Peyer's patch (tissue), 4 donors: Measurements from ENCODE around the gene FAXDC2. TPM values are rescaled to one million over a fixed set of nuclear protein-coding genes. Genes with fewer than 3 reads are reported as not detected.
A peak's percentile ranks its signal among the peaks of the same experiment; 100 is the strongest.

Source experiments
- DNase-seq, 3 donors: peaks; one replicate each; pipeline ENCODE4 v3.0.0-alpha.2; 2017 to 2019
- H3K27ac ChIP-seq, 4 donors: fragments of 200-600 bp; sonication (generic); one replicate each; pipeline ENCODE4 v1.5.1; 2016 to 2019
- H3K27me3 ChIP-seq, 2 donors: fragments of 200-600 bp; sonication (generic); one replicate each; pipeline ENCODE4 v1.5.1; 2019
- H3K36me3 ChIP-seq, 3 donors: fragments of 200-600 bp; sonication (generic); one replicate each; pipeline ENCODE4 v1.5.1; 2016 to 2019
- H3K4me1 ChIP-seq, 4 donors: fragments of 200-600 bp; sonication (generic); one replicate each; pipeline ENCODE4 v1.5.1; 2016 to 2019
- H3K4me3 ChIP-seq, 4 donors: fragments of 200-600 bp; sonication (generic); 1 replicate in 3 of 4; 2 replicates in 1 of 4; pipeline ENCODE4 v1.5.1; 2016 to 2019; ENCODE audit warnings: mild to moderate bottlenecking in 1 of 4
- H3K9me3 ChIP-seq, 4 donors: fragments of 200-600 bp; sonication (generic); one replicate each; pipeline ENCODE4 v1.5.1; 2016 to 2019; ENCODE audit warnings: mild to moderate bottlenecking in 1 of 4
- CTCF ChIP-seq, 6 experiments: fragments of 450-650 bp in 4 of 6; fragments of 200-600 bp in 2 of 6; sonication (generic) in 1 of 6; IDR thresholded peaks; one replicate each; pipeline ENCODE4 v1.5.1; 2017 to 2019; ENCODE audit warnings: antibody characterized with exemption in 6 of 6, mild to moderate bottlenecking in 3 of 6, moderate library complexity in 1 of 6
- POLR2A ChIP-seq, 2 donors: fragments of 450-650 bp; IDR thresholded peaks; one replicate each; pipeline ENCODE4 v1.5.1; 2017; ENCODE audit warnings: antibody characterized with exemption in 2 of 2, mild to moderate bottlenecking in 2 of 2, moderate library complexity in 2 of 2
- total RNA-seq, 4 donors: library from RNA; depleted of rRNA; stranded (reverse); fragments of >200 nt; gene quantifications; one replicate each; pipeline ENCODE4 v1.1.0, GENCODE V29; 2016

The FAXDC2 gene
- 10 to 100 TPM; 16.5 to 64.2 (median 42.3) TPM for total RNA-seq

GRCh38 chr5:154850255-154851062 lies at the start of gene FAXDC2:
Gene FAXDC2, minus strand, starts transcription at chr5:154850603. Its CDS starts 12,425 bp downstream, at chr5:154838178.
- Histone ChIP-seq H3K9me3 (no peaks in the 10 kb centered on the region), H3K36me3 (no peaks in the 10 kb centered on the region), H3K4me1 (peaks cover 0 to 8% (median 0%) of the 10 kb centered on the region in 4 donors), H3K4me3 (peak within 1 kb of the TSS; percentile 19 to 49 (median 36)), H3K27ac (peak within 1 kb of the TSS; percentile 43 to 75 (median 60)), H3K27me3 (no peaks in the 10 kb centered on the region)
- peak; percentile 19 to 68 (median 57) for DNase-seq
- TF ChIP-seq CTCF (IDR thresholded peaks at IDR 0.05) = no peak
- TF ChIP-seq POLR2A (IDR thresholded peaks at IDR 0.05) = no peak

GRCh38 chr5:154900066-154900465 lies 49.7 kb upstream of the FAXDC2 start:
- Histone ChIP-seq H3K4me3 (no peak overlapping the region), H3K36me3 (peaks cover 0 to 72% (median 0%) of the 10 kb centered on the region in 3 donors), H3K9me3 (no peaks in the 10 kb centered on the region), H3K27me3 (no peaks in the 10 kb centered on the region), H3K4me1 (no peaks in the 10 kb centered on the region), H3K27ac (no peak overlapping the region)
- no peak for DNase-seq
- no peak for TF ChIP-seq CTCF (IDR thresholded peaks at IDR 0.05)
- TF ChIP-seq POLR2A (IDR thresholded peaks at IDR 0.05) = no peak

DNA sequence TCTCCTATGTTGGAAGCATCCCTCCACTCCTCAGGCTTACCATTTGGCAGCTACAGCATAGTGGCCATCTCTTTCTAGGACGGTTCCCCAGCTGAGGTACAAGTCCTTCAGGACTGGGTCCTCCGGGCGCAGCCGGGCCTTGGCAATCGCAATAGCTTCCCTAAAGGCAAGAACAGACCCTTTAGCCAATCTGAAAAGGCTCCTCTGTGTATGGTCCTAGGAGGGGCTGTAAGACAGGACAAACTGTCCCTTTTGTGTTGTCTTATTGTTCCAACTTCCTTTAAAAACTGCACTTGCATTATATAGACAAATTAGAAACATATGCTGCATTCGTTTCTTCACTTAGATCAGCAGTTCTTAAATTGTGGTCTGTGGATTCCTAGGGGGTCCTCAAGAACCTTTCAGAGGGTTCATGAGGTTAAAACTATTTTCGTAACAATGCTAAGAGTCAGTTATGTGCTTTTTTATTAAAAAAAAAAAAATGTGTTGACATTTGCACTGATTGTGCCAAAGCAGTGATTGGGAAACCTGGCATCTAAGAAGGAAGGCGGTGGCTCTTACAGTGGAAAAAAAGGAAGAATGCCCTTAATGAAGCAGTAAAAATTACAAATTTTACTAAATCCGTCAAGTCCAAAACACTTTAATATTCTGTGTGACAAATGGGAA lies 48.9 kb upstream of the FAXDC2 start:
- Histone ChIP-seq H3K4me3 (no peak overlapping the region), H3K9me3 (no peaks in the 10 kb centered on the region), H3K4me1 (no peaks in the 10 kb centered on the region), H3K27ac (peak overlapping the region in 1 of 4 donors; percentile 26), H3K36me3 (peaks cover 0 to 72% (median 0%) of the 10 kb centered on the region in 3 donors), H3K27me3 (no peaks in the 10 kb centered on the region)
- TF ChIP-seq CTCF (IDR thresholded peaks at IDR 0.05) (no peak), POLR2A (IDR thresholded peaks at IDR 0.05) (no peak)
- DNase-seq = no peak

- Histone ChIP-seq H3K27me3 (no peaks in the 10 kb centered on the region), H3K9me3 (no peaks in the 10 kb centered on the region), H3K36me3 (peaks cover 0 to 65% (median 0%) of the 10 kb centered on the region in 3 donors), H3K4me3 (no peak overlapping the region), H3K27ac (no peak overlapping the region), H3K4me1 (no peaks in the 10 kb centered on the region)
- TF ChIP-seq CTCF (IDR thresholded peaks at IDR 0.05) (no peak), POLR2A (IDR thresholded peaks at IDR 0.05) (no peak)
- no peak for DNase-seq
Observed at GRCh38 chr5:154898210-154898609, 47.8 kb upstream of the FAXDC2 start.

- TF ChIP-seq POLR2A (IDR thresholded peaks at IDR 0.05) (no peak), CTCF (IDR thresholded peaks at IDR 0.05) (no peak)
- Histone ChIP-seq H3K36me3 (peaks cover 0 to 61% (median 0%) of the 10 kb centered on the region in 3 donors), H3K4me3 (no peak overlapping the region), H3K27me3 (no peaks in the 10 kb centered on the region), H3K27ac (peak overlapping the region in 1 of 4 donors; percentile 28), H3K9me3 (no peaks in the 10 kb centered on the region), H3K4me1 (no peaks in the 10 kb centered on the region)
- DNase-seq = no peak
Observed at GRCh38 chr5:154896562-154897165, 46.3 kb upstream of the FAXDC2 start.
